Measurements from ENCODE around the gene C10orf143.
A peak's percentile ranks its signal among the peaks of the same experiment; 100 is the strongest.

Gene C10orf143

DNA sequence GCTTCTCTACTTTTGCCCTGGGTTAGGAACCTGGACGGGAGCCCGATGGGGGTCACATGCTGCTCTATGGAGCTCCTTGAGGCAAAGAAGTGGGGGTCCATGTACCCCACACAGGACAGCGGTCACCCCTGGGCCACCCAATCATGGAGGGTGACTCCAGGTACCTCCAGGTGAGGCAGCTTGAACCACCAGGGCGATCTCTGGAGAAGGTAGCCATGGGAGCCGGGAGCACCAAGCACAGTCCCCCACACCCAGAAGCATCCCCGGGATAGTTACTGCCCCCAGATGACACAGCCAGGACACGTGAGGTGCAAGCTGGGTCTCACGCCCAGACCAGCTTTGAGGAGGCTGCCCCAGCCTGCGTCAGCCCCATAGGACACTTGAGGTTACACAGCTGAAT is 58.4 kb downstream of the C10orf143 start:
- DNase-seq (ENCODE audit: low read depth), result no peak

- no peak for DNase-seq (ENCODE audit: low read depth)
These were observed 59.9 kb downstream of the C10orf143 start for GRCh38 chr10:130050721-130051120.

GRCh38 chr10:130049987-130050386 is 60.6 kb downstream of the C10orf143 start:
- no peak for DNase-seq (ENCODE audit: low read depth)

- DNase-seq (ENCODE audit: low read depth), result no peak
These were observed 61.4 kb downstream of the C10orf143 start for GRCh38 chr10:130049244-130049643.

DNA sequence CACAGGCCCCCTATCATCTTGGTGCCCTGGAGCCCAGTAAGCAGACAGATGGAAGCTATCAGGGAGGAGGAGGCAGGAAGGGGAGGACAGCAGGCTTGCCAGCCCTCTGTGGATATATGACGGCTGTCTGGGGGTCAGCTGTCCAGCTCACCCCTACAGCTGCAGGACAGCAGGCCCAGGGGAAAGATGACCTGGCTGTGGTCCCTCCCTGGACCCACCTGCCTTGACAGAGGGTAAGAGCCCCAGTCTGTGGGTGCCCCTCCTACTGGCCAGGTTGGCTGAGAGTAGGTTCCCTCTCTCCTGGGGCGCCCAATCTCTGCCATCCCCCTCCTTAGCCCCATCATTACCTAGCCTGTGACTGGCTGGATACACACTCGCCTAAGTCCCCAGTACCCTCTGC is 62.5 kb downstream of the C10orf143 start:
- DNase-seq (ENCODE audit: low read depth), result no peak

DNA sequence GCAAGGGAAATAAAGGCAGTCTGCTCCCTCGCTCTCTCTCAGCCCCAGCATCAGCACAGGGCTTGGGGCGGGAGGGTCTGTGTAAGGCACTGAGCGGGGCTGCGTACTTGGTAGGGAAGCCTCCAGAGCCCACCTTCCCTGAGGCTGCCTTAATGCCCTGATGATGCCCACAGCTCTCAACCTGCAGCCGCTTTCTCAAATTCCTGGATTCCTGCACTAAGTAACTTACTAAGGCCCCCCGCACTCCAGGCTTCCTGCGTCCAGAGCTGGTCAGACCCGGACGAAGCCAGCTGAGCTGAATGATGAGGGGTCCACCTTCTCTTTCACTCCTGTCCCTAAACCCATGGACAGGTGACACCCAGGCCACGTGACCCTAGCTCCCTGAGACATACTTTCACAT is 63.3 kb downstream of the C10orf143 start:
- DNase-seq (ENCODE audit: low read depth), result no peak

DNA sequence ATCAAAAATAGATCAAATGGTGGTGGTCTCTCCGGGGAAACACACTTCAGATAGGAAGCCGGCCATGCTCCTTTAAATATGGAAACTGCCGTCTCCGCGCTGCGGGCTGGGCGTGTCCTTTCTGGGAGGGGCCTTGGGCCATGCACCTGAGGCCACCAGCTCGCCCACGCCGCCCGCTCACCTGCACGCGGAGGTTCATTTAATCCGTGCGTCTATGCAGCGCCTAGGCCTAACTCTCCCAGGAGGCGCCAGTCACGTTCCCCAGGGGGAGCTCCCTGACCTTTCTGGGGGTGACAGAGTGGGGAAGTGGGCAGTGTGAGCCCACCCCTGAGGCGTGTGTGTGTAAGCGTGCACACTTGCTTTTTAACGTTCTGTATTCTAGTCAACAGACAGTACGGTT is 64.0 kb downstream of the C10orf143 start:
- DNase-seq (ENCODE audit: low read depth), result no peak

GRCh38 chr10:130045801-130046321 is 64.8 kb downstream of the C10orf143 start:
- DNase-seq (ENCODE audit: low read depth), result no peak

- peak; percentile 44 for DNase-seq (ENCODE audit: low read depth)
These were observed 65.5 kb downstream of the C10orf143 start for GRCh38 chr10:130045091-130045652.

- DNase-seq (ENCODE audit: low read depth), result no peak
These were observed 66.3 kb downstream of the C10orf143 start for GRCh38 chr10:130044067-130045061.

DNA sequence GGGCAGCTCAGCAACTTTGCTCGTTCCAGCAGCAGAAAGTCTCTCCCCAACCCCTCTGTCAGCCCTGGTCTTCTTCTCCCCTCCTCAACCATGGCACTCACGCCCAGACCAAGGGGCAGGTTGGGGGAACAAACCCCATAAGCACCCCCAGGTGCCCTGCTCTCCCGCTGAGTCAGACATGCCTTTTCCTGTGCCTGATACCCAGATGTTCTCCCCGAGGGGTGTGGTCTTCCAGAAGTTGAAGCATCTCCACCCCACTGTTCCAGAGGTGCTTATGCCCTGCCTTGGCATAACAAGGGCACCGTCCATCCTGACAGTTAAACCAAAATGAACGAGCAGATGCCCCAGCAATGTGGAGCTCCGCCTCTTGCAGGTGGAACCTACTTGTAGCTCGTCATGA is 67.1 kb downstream of the C10orf143 start:
- DNase-seq (ENCODE audit: low read depth), result no peak

DNA sequence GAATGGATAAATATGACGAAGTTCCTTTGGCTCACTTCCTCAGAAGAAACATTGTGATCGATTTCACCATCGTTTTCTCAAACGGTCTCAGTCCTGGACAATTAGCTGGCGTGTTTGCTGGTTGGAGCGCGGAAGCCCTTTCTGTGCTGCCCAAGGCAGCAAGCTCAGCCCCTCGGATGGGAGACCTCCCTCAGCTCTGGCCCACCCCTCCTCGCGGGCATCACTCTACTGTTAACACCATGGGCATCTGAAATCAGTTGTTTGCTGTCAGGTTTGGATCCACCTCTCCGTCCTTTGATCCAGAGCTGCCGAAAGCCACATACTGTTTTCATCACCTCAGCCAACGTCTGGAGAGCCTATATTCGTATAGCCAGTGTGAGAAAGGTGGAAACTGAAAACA is 68.2 kb downstream of the C10orf143 start:
- DNase-seq (ENCODE audit: low read depth), result no peak

- no peak for DNase-seq (ENCODE audit: low read depth)
These were observed 68.9 kb downstream of the C10orf143 start for GRCh38 chr10:130041451-130042371.

DNA sequence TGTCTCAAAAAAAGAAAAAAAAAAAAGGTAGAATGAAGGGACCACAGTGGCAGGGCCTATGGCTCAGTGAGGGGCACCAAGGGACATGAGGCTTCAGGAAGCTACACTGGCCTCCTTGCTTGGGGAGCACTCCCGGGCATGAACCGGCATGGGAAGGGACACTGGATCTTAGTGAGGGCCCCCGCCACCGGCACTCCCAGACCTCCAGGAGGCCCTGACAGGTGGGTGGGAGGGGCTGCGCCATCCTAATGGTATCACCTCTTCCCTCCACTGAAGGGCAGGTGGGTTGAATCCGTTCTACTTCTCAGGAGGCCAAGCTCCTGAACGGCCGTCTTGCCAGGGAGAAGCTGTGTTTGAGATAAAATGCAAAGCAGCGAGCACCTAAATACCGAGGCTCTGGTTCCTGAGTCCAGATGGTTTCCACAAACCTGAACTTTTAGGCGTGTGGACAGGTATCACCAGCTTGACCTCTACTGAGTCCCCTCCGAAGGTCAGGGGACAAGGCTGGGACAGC is 69.8 kb downstream of the C10orf143 start:
- no peak for DNase-seq (ENCODE audit: low read depth)

DNA sequence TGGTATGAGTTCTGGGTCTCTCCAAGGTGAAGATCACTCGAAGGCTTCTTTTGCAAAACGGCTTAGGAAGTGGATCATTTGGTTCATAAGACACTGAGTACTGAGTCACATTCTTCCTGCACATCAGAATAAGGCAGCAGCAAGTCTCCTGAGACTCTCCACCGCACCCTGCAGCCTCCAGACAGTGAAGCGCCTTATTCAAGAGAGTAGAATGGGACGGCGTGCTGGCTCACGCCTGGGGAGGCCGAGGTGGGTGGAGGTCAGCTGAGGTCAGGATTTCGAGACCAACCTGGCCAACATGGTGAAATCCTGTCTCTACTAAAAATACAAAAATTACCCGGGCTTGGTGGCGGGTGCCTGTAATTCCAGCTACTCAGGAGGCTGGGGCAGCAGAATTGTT is 70.3 kb downstream of the C10orf143 start:
- no peak for DNase-seq (ENCODE audit: low read depth)

DNA sequence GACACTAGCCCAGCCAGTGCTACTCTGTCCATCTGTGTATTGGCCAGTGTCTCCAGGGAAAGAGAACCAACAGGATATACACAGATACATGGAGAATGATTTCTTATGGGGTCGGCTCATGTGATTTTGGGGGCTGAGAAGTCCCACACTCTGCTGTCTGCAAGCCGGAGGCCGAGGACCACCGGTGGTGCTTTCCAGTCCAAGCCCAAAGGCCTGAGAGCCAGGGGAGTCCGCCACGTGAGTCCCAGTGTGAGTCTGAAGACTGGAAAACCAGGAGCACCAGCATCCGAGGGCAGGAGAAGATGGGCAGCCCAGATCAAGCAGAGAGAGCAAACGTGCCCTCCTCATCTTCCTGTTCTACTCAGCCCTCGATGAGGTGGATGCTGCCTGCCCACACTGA is 71.5 kb downstream of the C10orf143 start:
- no peak for DNase-seq (ENCODE audit: low read depth)

DNA sequence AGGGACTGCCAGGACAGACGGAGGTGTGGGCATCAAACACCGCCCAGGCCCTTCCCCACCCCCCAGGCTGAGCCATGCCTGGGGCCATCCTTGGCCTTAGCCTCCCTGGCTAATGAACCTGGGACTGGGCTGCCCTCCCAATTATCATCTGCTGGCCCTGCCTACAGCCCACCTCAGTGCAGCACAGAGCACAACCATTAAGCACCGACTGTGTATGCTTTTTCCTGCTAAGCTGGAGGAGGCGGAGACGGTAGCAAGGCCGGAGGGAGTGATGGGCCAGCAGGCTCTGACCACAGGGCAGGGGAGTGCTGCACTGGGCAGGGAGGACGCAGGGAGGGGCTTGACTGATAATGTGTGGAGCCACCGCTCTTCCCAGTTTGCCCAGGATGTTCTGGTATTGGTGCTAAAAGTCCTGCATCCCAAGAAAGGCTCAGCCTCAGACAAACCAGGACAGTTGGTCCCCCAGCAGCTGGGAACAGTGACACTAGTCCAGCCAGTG is 72.0 kb downstream of the C10orf143 start:
- DNase-seq (ENCODE audit: low read depth), result no peak

DNA sequence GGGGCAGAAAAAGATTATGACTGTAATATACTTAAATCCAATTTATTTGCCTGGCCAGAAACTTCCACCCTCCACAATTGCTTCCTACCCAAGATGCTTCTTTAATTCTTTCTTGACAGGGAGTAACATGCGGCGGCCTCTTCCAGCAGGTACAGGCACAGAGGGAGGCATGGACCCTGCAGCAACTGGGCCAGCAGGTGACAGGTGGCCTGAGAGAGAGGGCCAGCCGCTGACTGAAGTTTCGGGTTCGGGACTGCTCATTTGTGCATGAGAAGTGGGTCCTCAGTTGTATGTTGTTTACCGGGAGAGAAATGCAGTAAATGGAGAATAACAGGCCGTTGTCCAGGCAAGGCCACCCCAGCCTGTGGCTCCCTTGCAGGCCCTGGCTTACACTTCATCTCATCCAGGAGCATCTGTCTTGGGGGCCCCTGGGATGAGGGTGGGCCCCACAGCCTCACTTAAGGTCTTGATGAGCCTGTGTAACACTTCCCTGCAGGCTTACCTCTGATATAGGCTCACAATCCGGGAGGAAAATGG is 72.5 kb downstream of the C10orf143 start:
- no peak for DNase-seq (ENCODE audit: low read depth)

- DNase-seq (ENCODE audit: low read depth), result no peak
These were observed 73.4 kb downstream of the C10orf143 start for GRCh38 chr10:130037169-130037661.

GRCh38 chr10:130036296-130037065 is 74.1 kb downstream of the C10orf143 start:
- DNase-seq (ENCODE audit: low read depth), result no peak

All from stromal cell of bone marrow (primary cell).